HFF-Myc (cell line): ENCODE data around the gene ACP3.

Source experiments
- DNase-seq: peaks from one replicate; pipeline ENCODE4 v3.0.0-alpha.2; 2011; ENCODE audit warnings: low read depth; ENCODE audit errors: extremely low read depth
- H3K4me3 ChIP-seq: replicated peaks from 2 replicates; pipeline ENCODE4 v1.5.1; 2011; ENCODE audit warnings: low read depth, mild to moderate bottlenecking, control low read depth, low read length
- TF ChIP-seq, protein P1 (sequence below): IDR thresholded peaks from 2 replicates; pipeline ENCODE4 v1.5.1; 2012; ENCODE audit warnings: mild to moderate bottlenecking, low read depth, low read length, control low read depth; ENCODE audit errors: missing control alignments

Gene ACP3

DNA sequence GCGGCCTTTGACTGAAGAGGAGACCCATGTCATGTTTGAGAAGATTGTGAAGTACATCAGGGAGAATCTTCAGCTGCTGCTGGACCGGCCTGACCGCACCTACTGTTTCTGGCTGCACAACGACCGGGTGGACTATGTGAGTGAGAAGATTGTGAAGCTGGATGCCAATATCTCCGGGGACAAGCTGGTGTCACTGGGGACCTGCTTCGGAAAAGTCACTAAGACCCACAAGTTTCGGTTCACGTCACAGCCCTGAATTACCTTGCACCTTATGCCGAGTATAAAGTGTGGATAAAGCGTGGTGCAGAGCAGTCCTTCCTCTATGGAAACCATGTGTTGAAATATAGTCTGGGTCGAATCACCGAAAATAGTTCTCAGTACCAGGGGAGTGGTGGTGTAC, 84.0 kb downstream of the ACP3 start:
- no peak overlapping the region for H3K4me3 ChIP-seq
- DNase-seq = no peak
- TF ChIP-seq, protein P1, sequence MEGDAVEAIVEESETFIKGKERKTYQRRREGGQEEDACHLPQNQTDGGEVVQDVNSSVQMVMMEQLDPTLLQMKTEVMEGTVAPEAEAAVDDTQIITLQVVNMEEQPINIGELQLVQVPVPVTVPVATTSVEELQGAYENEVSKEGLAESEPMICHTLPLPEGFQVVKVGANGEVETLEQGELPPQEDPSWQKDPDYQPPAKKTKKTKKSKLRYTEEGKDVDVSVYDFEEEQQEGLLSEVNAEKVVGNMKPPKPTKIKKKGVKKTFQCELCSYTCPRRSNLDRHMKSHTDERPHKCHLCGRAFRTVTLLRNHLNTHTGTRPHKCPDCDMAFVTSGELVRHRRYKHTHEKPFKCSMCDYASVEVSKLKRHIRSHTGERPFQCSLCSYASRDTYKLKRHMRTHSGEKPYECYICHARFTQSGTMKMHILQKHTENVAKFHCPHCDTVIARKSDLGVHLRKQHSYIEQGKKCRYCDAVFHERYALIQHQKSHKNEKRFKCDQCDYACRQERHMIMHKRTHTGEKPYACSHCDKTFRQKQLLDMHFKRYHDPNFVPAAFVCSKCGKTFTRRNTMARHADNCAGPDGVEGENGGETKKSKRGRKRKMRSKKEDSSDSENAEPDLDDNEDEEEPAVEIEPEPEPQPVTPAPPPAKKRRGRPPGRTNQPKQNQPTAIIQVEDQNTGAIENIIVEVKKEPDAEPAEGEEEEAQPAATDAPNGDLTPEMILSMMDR = no peak

DNA sequence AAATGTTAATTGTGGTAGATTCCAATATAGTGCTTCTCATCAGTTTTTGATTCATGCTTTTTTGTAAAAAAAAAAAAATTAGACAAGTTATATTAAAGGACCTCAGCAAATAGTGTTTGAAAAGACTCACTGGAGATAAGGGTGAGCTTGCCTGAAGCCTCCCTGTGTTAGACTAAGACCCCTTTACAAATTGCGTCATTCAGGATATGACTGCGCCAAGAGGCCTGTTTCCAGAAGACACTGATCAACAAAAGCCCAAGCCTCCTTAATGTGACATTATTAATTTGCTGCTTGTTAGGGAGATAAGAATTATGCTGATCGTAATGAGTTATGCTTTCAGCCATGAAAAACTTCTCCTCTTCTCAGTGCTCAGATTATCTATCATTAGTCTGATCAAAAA, 87.1 kb downstream of the ACP3 start:
- no peak overlapping the region for H3K4me3 ChIP-seq
- no peak for DNase-seq
- TF ChIP-seq, protein P1 = no peak

DNA sequence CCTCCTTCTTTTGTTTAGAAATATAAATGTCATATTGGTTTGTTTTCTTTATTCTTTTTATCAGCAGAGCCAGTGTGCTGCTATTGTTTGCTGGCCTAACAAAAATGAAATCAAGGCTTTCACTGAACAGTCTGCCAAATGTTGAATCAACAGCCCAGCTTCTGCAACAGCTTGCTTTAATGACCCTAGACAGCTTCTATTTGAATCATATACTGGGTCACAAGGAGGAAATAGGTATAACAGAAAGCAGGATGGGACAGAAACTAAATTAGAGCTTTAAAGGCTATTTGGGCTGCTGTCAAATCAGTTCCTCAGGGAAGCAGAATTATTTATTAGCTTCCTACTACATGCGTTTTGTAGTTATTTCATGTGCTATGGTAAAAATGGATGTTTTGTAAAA, 88.0 kb downstream of the ACP3 start:
- DNase-seq = no peak
- TF ChIP-seq, protein P1 = no peak
- no peak overlapping the region for H3K4me3 ChIP-seq

DNA sequence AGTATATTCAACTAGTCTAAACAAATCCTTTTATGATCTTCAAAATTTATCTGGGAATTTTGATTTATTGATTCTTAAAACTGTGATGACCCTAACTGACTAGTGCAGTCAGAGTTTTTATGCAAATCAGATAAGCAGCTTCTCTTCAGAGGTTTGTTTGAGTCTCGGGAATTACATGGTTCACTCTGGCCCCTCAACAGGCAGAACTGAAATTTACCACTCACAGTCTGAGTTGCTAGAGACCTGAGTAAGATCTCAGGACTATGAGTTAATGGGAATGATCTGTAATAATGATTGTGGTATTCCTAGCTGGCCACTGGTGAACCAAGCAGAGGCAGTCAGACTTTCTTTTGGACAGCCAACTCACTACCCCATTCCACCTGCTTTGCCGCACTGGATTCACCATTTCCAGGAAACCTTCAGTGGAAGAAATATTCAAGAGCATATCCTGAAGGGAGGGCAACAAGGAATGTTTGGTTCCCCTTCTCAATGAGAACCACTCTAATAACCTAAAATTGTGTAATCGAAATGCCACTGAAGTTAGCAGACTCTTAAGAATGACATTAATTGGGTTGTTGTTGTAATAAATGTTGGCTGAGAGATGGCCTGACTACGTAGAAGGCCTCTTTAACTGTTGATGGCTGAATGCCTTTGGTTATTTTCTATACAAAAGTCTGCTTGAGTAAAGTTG, 88.5 kb downstream of the ACP3 start:
- TF ChIP-seq, protein P1 = no peak
- H3K4me3 ChIP-seq = no peak overlapping the region
- DNase-seq = no peak

DNA sequence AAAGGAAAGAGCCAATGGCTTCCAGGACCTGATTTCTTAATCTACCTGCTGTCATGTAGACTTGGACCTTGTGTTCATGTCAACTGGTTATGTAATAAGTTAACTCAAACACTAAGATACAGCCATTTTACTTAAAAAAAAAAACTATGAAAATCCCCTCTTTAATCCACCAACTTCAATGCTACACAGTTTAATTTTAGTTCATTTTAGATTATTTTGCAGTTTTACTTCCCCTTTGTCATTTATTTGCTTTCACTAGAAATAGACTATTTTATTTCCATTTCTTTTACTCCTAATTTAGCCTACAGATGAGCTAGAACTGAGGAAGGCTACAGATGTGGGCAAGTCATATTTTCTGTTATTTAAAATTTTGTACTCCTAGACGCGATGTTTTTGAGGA, 89.4 kb downstream of the ACP3 start:
- no peak for DNase-seq
- TF ChIP-seq, protein P1 = no peak
- H3K4me3 ChIP-seq = no peak overlapping the region

DNA sequence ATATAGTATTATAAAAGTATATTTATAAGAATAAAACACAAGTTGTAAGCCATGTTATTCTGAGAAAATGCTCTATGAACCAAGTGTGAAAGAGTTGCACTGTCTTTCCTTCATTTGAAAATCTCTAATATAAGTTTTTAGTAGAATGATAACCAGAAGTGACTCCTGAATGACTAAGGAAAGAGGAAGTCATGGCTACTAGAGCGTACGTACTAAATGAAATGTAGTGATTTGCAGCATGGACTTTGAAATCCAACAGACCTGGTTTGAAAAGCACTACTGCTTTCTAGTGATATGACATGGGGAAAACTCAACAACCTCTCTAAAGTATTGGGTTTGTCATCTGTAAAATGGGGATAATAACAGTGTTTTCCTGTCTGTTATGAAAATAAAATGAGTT, 89.8 kb downstream of the ACP3 start:
- TF ChIP-seq, protein P1 = no peak
- no peak overlapping the region for H3K4me3 ChIP-seq
- DNase-seq = no peak
